Endothelial cell of umbilical vein (primary cell): Measurements from ENCODE around the gene RTN4R. TPM values are rescaled to one million over a fixed set of nuclear protein-coding genes. Genes with fewer than 3 reads are reported as not detected.

Experiments used
- BruUV-seq: library from RNA; stranded (reverse); fragments of 400-500 nt; replicated peaks from 2 replicates; lab custom pipeline; 2021; lab: Mats Ljungman, UMichigan
- CTCF ChIA-PET: fragments of 300-600, 350-600 bp; sonication (Branson Sonifier 250); formaldehyde crosslinking; loops from one replicate; lab custom pipeline; 2021; ENCODE audit warnings: antibody characterized with exemption, inconsistent platforms; lab: Charles Lee
- POLR2A ChIA-PET: fragments of 300-600, 350-600 bp; sonication (Branson Sonifier 250); formaldehyde crosslinking; loops from one replicate; lab custom pipeline; 2021; ENCODE audit warnings: antibody characterized with exemption, inconsistent platforms; lab: Charles Lee
- DNase-seq: peaks from one replicate; pipeline ENCODE4 v3.0.0-alpha.2; 2011; ENCODE audit warnings: low read depth, low spot score
- FAIRE-seq: peaks from 2 replicates; lab custom pipeline; 2011; peaks lifted over from hg19 to GRCh38; lab: Jason Lieb, UNC
- H2AFZ ChIP-seq: 2 replicates; pipeline ENCODE4 v1.6.0; 2012; ENCODE audit warnings: low read depth, low read length, control low read depth, inconsistent platforms
- H3K27ac ChIP-seq: 2 replicates; pipeline ENCODE4 v1.5.1; 2011; ENCODE audit warnings: low read depth, mild to moderate bottlenecking, control low read depth, low read length, moderate library complexity; ENCODE audit not compliant: insufficient read depth
- H3K27me3 ChIP-seq, 2 experiments: 2 replicates each; pipeline versions ENCODE4 v1.6.0 to v1.6.1; 2011; ENCODE audit warnings: low read length in 2 of 2, mixed read lengths in 1 of 2; ENCODE audit not compliant: control insufficient read depth in 2 of 2, insufficient read depth in 2 of 2
- H3K36me3 ChIP-seq, 2 experiments: 2 replicates in 1 of 2; 3 replicates in 1 of 2; pipeline ENCODE4 v1.5.1; 2011; ENCODE audit warnings: low read length in 2 of 2, mild to moderate bottlenecking in 1 of 2, moderate library complexity in 1 of 2; ENCODE audit not compliant: control insufficient read depth in 2 of 2, insufficient read depth in 2 of 2; ENCODE audit errors: extremely low read depth in 1 of 2
- H3K4me1 ChIP-seq: 3 replicates; pipeline ENCODE4 v1.5.1; 2011; ENCODE audit warnings: mild to moderate bottlenecking, low read length; ENCODE audit not compliant: control insufficient read depth, insufficient read depth; ENCODE audit errors: extremely low read depth
- H3K4me2 ChIP-seq: 2 replicates; pipeline ENCODE4 v1.6.1; 2011; ENCODE audit warnings: low read length, control low read depth, mixed read lengths; ENCODE audit not compliant: insufficient read depth
- H3K4me3 ChIP-seq, 3 experiments: fragments of 200-600 bp in 1 of 3; sonication (generic), shearing (Covaris generic) in 1 of 3; replicated peaks in 1 of 3; 2 replicates each; pipeline ENCODE4 v1.5.1; 2011 to 2016; ENCODE audit warnings: control low read depth in 3 of 3, low read length in 3 of 3, mild to moderate bottlenecking in 2 of 3, inconsistent platforms in 1 of 3, low read depth in 1 of 3, moderate library complexity in 1 of 3; ENCODE audit not compliant: insufficient read depth in 1 of 3
- H3K79me2 ChIP-seq: 2 replicates; pipeline ENCODE4 v1.6.0; 2012; ENCODE audit warnings: low read length, inconsistent platforms; ENCODE audit not compliant: control insufficient read depth, insufficient read depth
- H3K9ac ChIP-seq: replicated peaks from 2 replicates; pipeline ENCODE3; 2011; ENCODE audit warnings: low read length, control low read depth; ENCODE audit not compliant: insufficient read depth; ENCODE audit errors: extremely low read depth
- H3K9me1 ChIP-seq: replicated peaks from 3 replicates; pipeline ENCODE4 v1.6.0; 2011; ENCODE audit warnings: mild to moderate bottlenecking, low read length; ENCODE audit not compliant: control insufficient read depth, insufficient read depth; ENCODE audit errors: extremely low read depth
- H3K9me3 ChIP-seq: replicated peaks from 2 replicates; pipeline ENCODE4 v1.5.1; 2012; ENCODE audit warnings: low read length, inconsistent platforms; ENCODE audit not compliant: control insufficient read depth, insufficient read depth
- H4K20me1 ChIP-seq: replicated peaks from 2 replicates; pipeline ENCODE3; 2011; ENCODE audit warnings: mild to moderate bottlenecking, low read length; ENCODE audit not compliant: control insufficient read depth, insufficient read depth; ENCODE audit errors: extremely low read depth
- EZH2 ChIP-seq: IDR thresholded peaks from 2 replicates; pipeline ENCODE4 v1.6.1; 2012; ENCODE audit warnings: borderline replicate concordance, low read depth, mild to moderate bottlenecking, moderate library complexity, low read length, inconsistent platforms; ENCODE audit not compliant: severe bottlenecking
- FOS ChIP-seq: IDR thresholded peaks from 2 replicates; pipeline ENCODE4 v1.6.1; 2011; ENCODE audit warnings: mild to moderate bottlenecking, low read length, moderate library complexity, borderline replicate concordance; ENCODE audit not compliant: insufficient read depth
- GATA2 ChIP-seq: IDR thresholded peaks from 2 replicates; pipeline ENCODE4 v1.7.0; 2011; ENCODE audit warnings: low read depth, mild to moderate bottlenecking, moderate library complexity, mixed read lengths, low read length; ENCODE audit not compliant: insufficient read length, insufficient read depth
- JUN ChIP-seq: IDR thresholded peaks from 2 replicates; pipeline ENCODE4 v1.6.1; 2011; ENCODE audit warnings: borderline replicate concordance, low read depth; ENCODE audit not compliant: insufficient read length, insufficient read depth
- MYC ChIP-seq: IDR thresholded peaks from one replicate; pipeline ENCODE4 v1.6.1; 2011; ENCODE audit warnings: mild to moderate bottlenecking, low read depth, low read length
- POLR2A ChIP-seq: IDR thresholded peaks from 2 replicates; pipeline ENCODE4 v1.6.1; 2012; ENCODE audit warnings: low read depth, mild to moderate bottlenecking, control low read depth, low read length
- POLR2AphosphoS5 ChIP-seq: IDR thresholded peaks from 2 replicates; pipeline ENCODE4 v1.6.1; 2012; ENCODE audit warnings: low read depth, mild to moderate bottlenecking, control low read depth, low read length, moderate library complexity; ENCODE audit not compliant: insufficient read depth
- dilution Hi-C: fragments of 300-500 bp; cut with MboI; formaldehyde crosslinking; loops from one replicate; pipeline ENCODE4 v1.15.0; 2019; ENCODE audit warnings: low sequenced_read_pairs; ENCODE audit not compliant: extremely low pct_ligation_motif_present
- intact Hi-C: fragments of 100-400 bp; cut with micrococcal nuclease; formaldehyde crosslinking; loops from one replicate; pipeline ENCODE4 v1.10.0; 2022
- polyA plus RNA-seq, 4 experiments: library from polyadenylated mRNA; depleted of rRNA in 3 of 4; stranded (reverse) in 3 of 4; unstranded in 1 of 4; fragments of >200 nt; gene quantifications; 2 replicates each; pipeline versions ENCODE4 v1.2.1 to v1.2.3, GENCODE V29; 2011 to 2012; ENCODE audit warnings: missing spikeins in 1 of 4
- total RNA-seq: library from RNA; stranded (reverse); gene quantifications from 2 replicates; pipeline ENCODE4 v1.2.3, GENCODE V29; 2021
- TF ChIP-seq, protein P1 (sequence below): IDR thresholded peaks from 2 replicates; pipeline ENCODE4 v1.6.1; 2011; ENCODE audit not compliant: insufficient read depth, insufficient read length
- TF ChIP-seq, protein P2 (sequence below), 2 donors: IDR thresholded peaks; 1 replicate in 1 of 2; 2 replicates in 1 of 2; pipeline ENCODE4 v1.5.1; 2011; ENCODE audit warnings: low read length in 2 of 2, mild to moderate bottlenecking in 2 of 2, moderate library complexity in 2 of 2, control low read depth in 1 of 2, inconsistent platforms in 1 of 2, low read depth in 1 of 2; ENCODE audit not compliant: insufficient read depth in 1 of 2; ENCODE audit errors: extremely low read depth in 1 of 2

RTN4R gene
- total and polyA plus RNA-seq, 2 donors (not counting 3 experiments of a cell fraction or from before 2014, with no cell fraction given): 1.2 to 2.2 TPM

DNA sequence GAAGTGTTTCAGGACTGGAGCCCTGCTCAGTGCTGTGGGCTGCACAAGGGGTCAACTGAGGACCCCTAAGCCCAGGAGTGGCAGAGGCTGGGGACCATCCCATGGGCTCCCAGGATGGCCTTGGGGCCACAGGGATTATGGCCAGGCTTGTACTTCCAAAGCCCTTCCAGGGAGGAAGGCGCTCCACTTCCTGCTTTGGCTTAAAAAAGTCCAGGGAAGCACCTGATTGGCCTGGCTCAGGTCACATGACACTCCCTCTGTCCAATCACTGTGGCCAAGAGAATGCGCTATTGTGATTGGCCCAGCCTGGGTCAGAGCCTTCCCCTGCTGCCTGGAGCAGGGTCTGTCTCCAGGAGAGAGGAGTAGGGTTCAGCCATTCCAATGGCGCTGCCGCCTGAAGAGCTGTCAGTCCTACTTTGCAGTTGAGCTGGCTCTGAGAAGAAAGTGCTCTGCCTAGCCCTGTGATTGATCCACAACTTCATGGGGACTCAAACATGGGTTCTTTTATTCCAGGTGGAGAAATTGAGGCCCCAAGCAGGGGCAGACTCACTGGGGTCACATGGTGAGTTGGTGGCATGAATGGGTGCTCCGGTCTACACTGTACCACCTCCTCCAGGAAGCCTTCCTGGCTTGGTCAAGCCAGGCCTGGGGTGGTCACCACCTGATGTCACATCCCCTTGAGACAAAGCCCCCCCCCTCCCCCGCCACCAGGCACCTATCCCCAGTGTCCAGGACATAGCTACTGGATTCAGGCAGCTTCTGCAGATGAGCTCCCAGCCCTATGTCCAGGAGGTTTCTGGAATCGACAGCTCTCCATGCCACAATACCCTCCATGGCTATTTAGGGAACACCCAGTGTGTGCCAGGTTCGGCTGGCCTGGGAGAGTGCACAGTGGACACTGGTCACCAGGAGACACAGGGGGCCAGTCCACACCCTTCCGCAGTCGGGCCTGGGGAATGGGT lies 48.2 kb downstream of the RTN4R start:
- DNase-seq (no peak), FAIRE-seq (no peak)
- no peaks in the 10 kb centered on the region for H3K9me3 ChIP-seq
- H3K36me3 ChIP-seq: no peaks in the 10 kb centered on the region
- no peaks in the 10 kb centered on the region for H3K27me3 ChIP-seq
- no peaks in the 10 kb centered on the region for H3K9me1 ChIP-seq
- dilution Hi-C loops: no loop called here
- BruUV-seq: no TSS peak
- no peaks in the 10 kb centered on the region for H3K79me2 ChIP-seq
- no peak overlapping the region for H2AFZ ChIP-seq
- H3K4me3 ChIP-seq: no peak overlapping the region
- no peak overlapping the region for H3K9ac ChIP-seq
- H3K4me1 ChIP-seq: no peaks in the 10 kb centered on the region
- intact Hi-C loops: no loop called here
- H3K27ac ChIP-seq: no peak overlapping the region
- H4K20me1 ChIP-seq: no peaks in the 10 kb centered on the region
- ChIA-PET CTCF (interaction anchor here (1.1 to 1.3 kb wide), 2 partner anchors 10 to 18 kb away, joined by 3 read pairs; no protein-coding TSS in a partner anchor), POLR2A (no interaction called here)
- TF ChIP-seq, protein P1, sequence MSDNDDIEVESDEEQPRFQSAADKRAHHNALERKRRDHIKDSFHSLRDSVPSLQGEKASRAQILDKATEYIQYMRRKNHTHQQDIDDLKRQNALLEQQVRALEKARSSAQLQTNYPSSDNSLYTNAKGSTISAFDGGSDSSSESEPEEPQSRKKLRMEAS: no peak
- TF ChIP-seq EZH2 (no peak), JUN (no peak), GATA2 (no peak), POLR2AphosphoS5 (no peak), POLR2A (no peak), MYC (no peak), FOS (no peak)
- TF ChIP-seq, protein P2, sequence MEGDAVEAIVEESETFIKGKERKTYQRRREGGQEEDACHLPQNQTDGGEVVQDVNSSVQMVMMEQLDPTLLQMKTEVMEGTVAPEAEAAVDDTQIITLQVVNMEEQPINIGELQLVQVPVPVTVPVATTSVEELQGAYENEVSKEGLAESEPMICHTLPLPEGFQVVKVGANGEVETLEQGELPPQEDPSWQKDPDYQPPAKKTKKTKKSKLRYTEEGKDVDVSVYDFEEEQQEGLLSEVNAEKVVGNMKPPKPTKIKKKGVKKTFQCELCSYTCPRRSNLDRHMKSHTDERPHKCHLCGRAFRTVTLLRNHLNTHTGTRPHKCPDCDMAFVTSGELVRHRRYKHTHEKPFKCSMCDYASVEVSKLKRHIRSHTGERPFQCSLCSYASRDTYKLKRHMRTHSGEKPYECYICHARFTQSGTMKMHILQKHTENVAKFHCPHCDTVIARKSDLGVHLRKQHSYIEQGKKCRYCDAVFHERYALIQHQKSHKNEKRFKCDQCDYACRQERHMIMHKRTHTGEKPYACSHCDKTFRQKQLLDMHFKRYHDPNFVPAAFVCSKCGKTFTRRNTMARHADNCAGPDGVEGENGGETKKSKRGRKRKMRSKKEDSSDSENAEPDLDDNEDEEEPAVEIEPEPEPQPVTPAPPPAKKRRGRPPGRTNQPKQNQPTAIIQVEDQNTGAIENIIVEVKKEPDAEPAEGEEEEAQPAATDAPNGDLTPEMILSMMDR (IDR thresholded peaks at IDR 0.05; ENCODE audit: extremely low read depth in 1 of 2, insufficient read depth in 1 of 2, low read depth in 1 of 2, low read length in 2 of 2): no peak
- no peak overlapping the region for H3K4me2 ChIP-seq
